SK-N-SH (cell line): Measurements from ENCODE around the gene CD19. TPM values are rescaled to one million over a fixed set of nuclear protein-coding genes. Genes with fewer than 3 reads are reported as not detected.
A peak's percentile ranks its signal among the peaks of the same experiment; 100 is the strongest.
"Not testable (repeated sequence)": the region's sequence is repeated elsewhere in the genome, so short reads cannot be mapped to it uniquely, and the experiment has no call there.

Source experiments
- CTCF ChIA-PET: fragments of 300-600, 350-600 bp; formaldehyde crosslinking; extraction: SDS; loops from one replicate; lab custom pipeline; 2021; lab: Yijun Ruan, JAX
- POLR2A ChIA-PET: fragments of 350-600 bp; sonication (Branson Sonifier 250); formaldehyde crosslinking; extraction: SDS; loops from one replicate; lab custom pipeline; 2020; ENCODE audit warnings: antibody characterized with exemption, inconsistent platforms; lab: Yijun Ruan, JAX
- DNase-seq: peaks from one replicate; pipeline ENCODE4 v3.0.0; 2012
- H2AFZ ChIP-seq: fragments of 200-600 bp; sonication (generic); 2 replicates; pipeline ENCODE4 v1.8.1; 2016; ENCODE audit warnings: antibody characterized with exemption, mild to moderate bottlenecking, low read depth
- H3F3A ChIP-seq: fragments of 200-600 bp; sonication (generic); replicated peaks from 2 replicates; pipeline ENCODE3; 2016; ENCODE audit warnings: antibody characterized with exemption, mild to moderate bottlenecking; ENCODE audit not compliant: insufficient read depth
- H3K27ac ChIP-seq, 2 experiments: fragments of 200-500 bp in 1 of 2; fragments of 200-600 bp in 1 of 2; sonication (Bioruptor generic) in 1 of 2; sonication (generic), shearing (Covaris generic) in 1 of 2; 2 replicates each; pipeline versions ENCODE4 v1.5.1 to v1.6.1; 2014 to 2016; ENCODE audit warnings: low read depth in 2 of 2, inconsistent platforms in 1 of 2, low read length in 1 of 2, mild to moderate bottlenecking in 1 of 2, mixed read lengths in 1 of 2
- H3K27me3 ChIP-seq: fragments of 200-600 bp; sonication (generic), shearing (Covaris generic); 2 replicates; pipeline ENCODE4 v1.6.1; 2016; ENCODE audit warnings: mixed run types; ENCODE audit not compliant: insufficient read depth
- H3K36me3 ChIP-seq, 2 experiments: fragments of 200-500 bp in 1 of 2; fragments of 200-600 bp in 1 of 2; sonication (Bioruptor generic) in 1 of 2; sonication (generic) in 1 of 2; replicated peaks in 1 of 2; 2 replicates each; pipeline versions ENCODE3 to v1.5.1; 2014 to 2016; ENCODE audit warnings: low read length in 1 of 2, mild to moderate bottlenecking in 1 of 2; ENCODE audit not compliant: insufficient read depth in 2 of 2, control insufficient read depth in 1 of 2
- H3K4me1 ChIP-seq, 2 experiments: fragments of 200-500 bp in 1 of 2; fragments of 200-600 bp in 1 of 2; sonication (Bioruptor generic) in 1 of 2; sonication (generic), shearing (Covaris generic) in 1 of 2; 2 replicates each; pipeline versions ENCODE4 v1.5.1 to v1.6.1; 2014 to 2016; ENCODE audit warnings: low read depth in 1 of 2, low read length in 1 of 2, mixed run types in 1 of 2; ENCODE audit not compliant: insufficient read depth in 2 of 2, control insufficient read depth in 1 of 2
- H3K4me2 ChIP-seq: fragments of 200-600 bp; sonication (generic), shearing (Covaris generic); 2 replicates; pipeline ENCODE4 v1.6.1; 2017; ENCODE audit warnings: mixed run types
- H3K4me3 ChIP-seq, 2 experiments: fragments of 200-500 bp in 1 of 2; fragments of 200-600 bp in 1 of 2; sonication (Bioruptor generic) in 1 of 2; sonication (generic), shearing (Covaris generic) in 1 of 2; 2 replicates each; pipeline versions ENCODE4 v1.5.1 to v1.8.1; 2014 to 2016; ENCODE audit warnings: low read depth in 2 of 2, inconsistent platforms in 1 of 2, low read length in 1 of 2, mild to moderate bottlenecking in 1 of 2, mixed read lengths in 1 of 2, moderate library complexity in 1 of 2
- H3K79me2 ChIP-seq: fragments of 200-600 bp; sonication (generic); 2 replicates; pipeline ENCODE4 v1.8.1; 2017; ENCODE audit warnings: mild to moderate bottlenecking; ENCODE audit not compliant: insufficient read depth
- H3K9ac ChIP-seq: fragments of 200-600 bp; sonication (generic); 2 replicates; pipeline ENCODE4 v1.6.1; 2017; ENCODE audit warnings: mixed run types
- H3K9me2 ChIP-seq: fragments of 200-600 bp; sonication (generic); 2 replicates; pipeline ENCODE4 v1.6.1; 2017; ENCODE audit warnings: mixed run types
- H3K9me3 ChIP-seq: fragments of 200-600 bp; sonication (generic); 2 replicates; pipeline ENCODE4 v1.6.1; 2017; ENCODE audit warnings: mixed run types, mild to moderate bottlenecking, moderate library complexity
- H4K20me1 ChIP-seq: fragments of 200-600 bp; sonication (generic); 2 replicates; pipeline ENCODE4 v1.6.1; 2017; ENCODE audit warnings: mild to moderate bottlenecking, mixed run types; ENCODE audit not compliant: insufficient read depth
- CTCF ChIP-seq: fragments of 200-600 bp; sonication (generic); IDR thresholded peaks from 2 replicates; pipeline ENCODE4 v1.6.1; 2017; ENCODE audit warnings: antibody characterized with exemption, mild to moderate bottlenecking, moderate library complexity
- EP300 ChIP-seq, 2 experiments: IDR thresholded peaks; 2 replicates each; pipeline versions ENCODE4 v1.4.0 to v1.6.1; 2012; ENCODE audit warnings: borderline replicate concordance in 1 of 2, low read depth in 1 of 2, low read length in 1 of 2
- FOXM1 ChIP-seq: IDR thresholded peaks from 2 replicates; pipeline ENCODE4 v1.4.0; 2012; ENCODE audit warnings: low read depth, mild to moderate bottlenecking
- GABPA ChIP-seq: IDR thresholded peaks from 2 replicates; pipeline ENCODE4 v1.4.0; 2012; ENCODE audit warnings: low read depth, mild to moderate bottlenecking
- GATA2 ChIP-seq: sonication (generic); formaldehyde crosslinking; IDR thresholded peaks from 2 replicates; pipeline ENCODE4 v1.5.0; 2020; ENCODE audit warnings: mild to moderate bottlenecking, missing genetic modification reagents
- MXI1 ChIP-seq: IDR thresholded peaks from 2 replicates; pipeline ENCODE4 v1.6.1; 2012; ENCODE audit warnings: mild to moderate bottlenecking, low read depth, low read length, improper control_type of control experiment
- NFIC ChIP-seq: IDR thresholded peaks from 2 replicates; pipeline ENCODE4 v1.4.0; 2012; ENCODE audit warnings: borderline replicate concordance
- NRF1 ChIP-seq: IDR thresholded peaks from 2 replicates; pipeline ENCODE4 v1.6.1; 2012; ENCODE audit warnings: low read depth, mild to moderate bottlenecking, low read length
- POLR2AphosphoS5 ChIP-seq: IDR thresholded peaks from 2 replicates; pipeline ENCODE4 v1.6.1; 2012; ENCODE audit warnings: low read depth, low read length
- RAD21 ChIP-seq: IDR thresholded peaks from 2 replicates; pipeline ENCODE4 v1.6.1; 2012; ENCODE audit warnings: mild to moderate bottlenecking, low read length
- REST ChIP-seq: IDR thresholded peaks from 2 replicates; pipeline ENCODE4 v1.6.1; 2012; ENCODE audit warnings: mild to moderate bottlenecking, low read depth, low read length, moderate library complexity
- SIN3A ChIP-seq: IDR thresholded peaks from 2 replicates; pipeline ENCODE4 v1.6.1; 2012; ENCODE audit warnings: low read depth, mild to moderate bottlenecking, low read length, moderate library complexity, borderline replicate concordance
- SMC3 ChIP-seq: IDR thresholded peaks from 2 replicates; pipeline ENCODE4 v1.6.1; 2012; ENCODE audit warnings: low read depth, low read length, improper control_type of control experiment
- TAF1 ChIP-seq: IDR thresholded peaks from 2 replicates; pipeline ENCODE4 v1.6.1; 2012; ENCODE audit warnings: low read depth, mild to moderate bottlenecking, low read length, moderate library complexity, borderline replicate concordance
- TEAD4 ChIP-seq: IDR thresholded peaks from 2 replicates; pipeline ENCODE4 v1.4.0; 2012; ENCODE audit warnings: mild to moderate bottlenecking, borderline replicate concordance; ENCODE audit not compliant: insufficient read depth
- WGBS: methylation state at CpG from one replicate; pipeline ENCODE4 v1.1.6; 2017; ENCODE audit warnings: low lambda C conversion rate; 5-methylcytosine and 5-hydroxymethylcytosine counted together
- polyA plus RNA-seq, 3 experiments: library from polyadenylated mRNA; depleted of rRNA; stranded (reverse); fragments of >200 nt; gene quantifications; 2 replicates each; pipeline ENCODE4 v1.2.3, GENCODE V29; 2012

CD19 gene
- polyA plus RNA-seq, 1 of the 3 experiments (the other 2 are of a cell fraction), result not detected

- POLR2A ChIA-PET, result interaction anchor here (0.6 kb wide), 1 partner anchor 8 kb away, joined by 3 read pairs; no protein-coding TSS in a partner anchor
- Histone ChIP-seq H3K9me3 (no peaks in the 10 kb centered on the region), H3K4me2 (no peak overlapping the region), H3K27ac (no peak overlapping the region), H3K4me1 (peaks cover 5 to 8% of the 10 kb centered on the region in 2 experiments; a peak in 2 of 4 replicates), H2AFZ (no peak overlapping the region), H3K27me3 (no peaks in the 10 kb centered on the region), H3K9ac (no peak overlapping the region), H3K4me3 (no peak overlapping the region), H4K20me1 (no peaks in the 10 kb centered on the region), H3F3A (peaks cover 7% of the 10 kb centered on the region), H3K79me2 (peaks cover 27% of the 10 kb centered on the region), H3K9me2 (no peaks in the 10 kb centered on the region), H3K36me3 (peaks cover 9 to 10% of the 10 kb centered on the region in 2 experiments)
- CTCF ChIA-PET, result interaction anchor here (0.9 to 2.2 kb wide), 9 partner anchors 10 to 33 kb away, joined by 3 to 8 read pairs (median 3); no protein-coding TSS in a partner anchor
- no peak for DNase-seq
- TF ChIP-seq GATA2 (CRISPR knock-in tag), result no peak
- TF ChIP-seq CTCF, result peak; percentile 48
- WGBS, result 74% methylated on average over 10 of the region's 11 CpGs
Observed at GRCh38 chr16:28977703-28978662, 46.2 kb downstream of the CD19 start.

GRCh38 chr16:28980330-28980729, 48.6 kb downstream of the CD19 start:
- H3K4me1 ChIP-seq, H3K4me3 ChIP-seq, H4K20me1 ChIP-seq, H3K27me3 ChIP-seq, H2AFZ ChIP-seq, H3K9me2 ChIP-seq, H3K9me3 ChIP-seq, CTCF ChIA-PET, DNase-seq, H3F3A ChIP-seq, H3K9ac ChIP-seq, H3K4me2 ChIP-seq, POLR2A ChIA-PET, H3K27ac ChIP-seq: not testable (repeated sequence)
- WGBS, result 96% methylated on average over 7 of the region's 7 CpGs
- peaks cover 21% of the 10 kb centered on the region for H3K79me2 ChIP-seq
- H3K36me3 ChIP-seq, result peaks cover 10 to 16% of the 10 kb centered on the region in 2 experiments

- no peaks in the 10 kb centered on the region for H4K20me1 ChIP-seq
- H2AFZ ChIP-seq, result no peak overlapping the region
- H3K9me3 ChIP-seq, result no peaks in the 10 kb centered on the region
- H3K27ac ChIP-seq, result no peak overlapping the region
- H3K36me3 ChIP-seq, result peaks cover 10 to 16% of the 10 kb centered on the region in 2 experiments
- H3K4me2 ChIP-seq, result no peak overlapping the region
- DNase-seq, result no peak
- ChIA-PET POLR2A (no interaction called here), CTCF (no interaction called here)
- WGBS, result 96% methylated on average over 7 of the region's 7 CpGs
- H3F3A ChIP-seq, result no peaks in the 10 kb centered on the region
- H3K27me3 ChIP-seq, result no peaks in the 10 kb centered on the region
- peaks cover 15% of the 10 kb centered on the region for H3K79me2 ChIP-seq
- H3K4me1 ChIP-seq, result no peaks in the 10 kb centered on the region
- H3K4me3 ChIP-seq, result no peak overlapping the region
- no peak overlapping the region for H3K9ac ChIP-seq
- no peaks in the 10 kb centered on the region for H3K9me2 ChIP-seq
- TF ChIP-seq GABPA, result no peak
- no peak for TF ChIP-seq MXI1
- TF ChIP-seq FOXM1, result no peak
- TF ChIP-seq REST, result no peak
- TF ChIP-seq NRF1, result no peak
- no peak for TF ChIP-seq TEAD4
- no peak for TF ChIP-seq SMC3
- TF ChIP-seq EP300 (IDR thresholded peaks at IDR 0.05; ENCODE audit: borderline replicate concordance in 1 of 2, low read depth in 1 of 2, low read length in 1 of 2), result no peak
- TF ChIP-seq TAF1, result no peak
- TF ChIP-seq RAD21, result no peak
- TF ChIP-seq NFIC, result no peak
- TF ChIP-seq POLR2AphosphoS5, result no peak
- no peak for TF ChIP-seq SIN3A
Observed at GRCh38 chr16:28980929-28981328, 49.2 kb downstream of the CD19 start.
